HUES64 (cell line): Measurements from ENCODE around the gene NPHP1.

Experiments used
- H3K27ac ChIP-seq: 2 replicates; pipeline ENCODE4 v1.7.0; 2013; ENCODE audit warnings: low read depth, low read length, inconsistent platforms
- H3K27me3 ChIP-seq: 2 replicates; pipeline ENCODE4 v1.6.1; 2013; ENCODE audit warnings: mild to moderate bottlenecking, low read length; ENCODE audit not compliant: insufficient read depth
- H3K36me3 ChIP-seq: 2 replicates; pipeline ENCODE4 v1.6.1; 2013; ENCODE audit warnings: mild to moderate bottlenecking, low read length; ENCODE audit not compliant: insufficient read depth
- H3K4me1 ChIP-seq: 2 replicates; pipeline ENCODE4 v1.6.1; 2013; ENCODE audit warnings: mild to moderate bottlenecking, low read length, moderate library complexity; ENCODE audit not compliant: insufficient read depth
- H3K4me3 ChIP-seq: 2 replicates; pipeline ENCODE4 v1.5.1; 2013; ENCODE audit warnings: mild to moderate bottlenecking, low read length, moderate library complexity
- H3K9ac ChIP-seq: 2 replicates; pipeline ENCODE4 v1.6.1; 2013; ENCODE audit warnings: mild to moderate bottlenecking, low read depth, low read length
- H3K9me3 ChIP-seq: 2 replicates; pipeline ENCODE4 v1.6.1; 2013; ENCODE audit warnings: low read depth, low read length; ENCODE audit not compliant: insufficient read depth
- WGBS: fragments of 150-250, 120-280 bp; methylation state at CpG from one replicate; pipeline ENCODE4 v1.1.7; 2013; ENCODE audit warnings: missing lambda C conversion rate; 5-methylcytosine and 5-hydroxymethylcytosine counted together

NPHP1 gene

GRCh38 chr2:110152943-110153342 is 51.9 kb downstream of the NPHP1 start:
- no peaks in the 10 kb centered on the region for H3K4me1 ChIP-seq
- H3K36me3 ChIP-seq: no peaks in the 10 kb centered on the region; the same call in 1 of the 2 replicates
- no peaks in the 10 kb centered on the region for H3K27me3 ChIP-seq
- WGBS: 85% methylated on average over 3 of the region's 3 CpGs
- H3K9ac ChIP-seq: no peak overlapping the region
- no peak overlapping the region for H3K27ac ChIP-seq
- peaks cover 19% of the 10 kb centered on the region for H3K9me3 ChIP-seq
- H3K4me3 ChIP-seq: no peak overlapping the region

GRCh38 chr2:110149330-110150220 is 55.2 kb downstream of the NPHP1 start:
- no peak overlapping the region for H3K9ac ChIP-seq
- H3K27ac ChIP-seq: no peak overlapping the region
- H3K9me3 ChIP-seq: peaks cover 9% of the 10 kb centered on the region
- H3K27me3 ChIP-seq: no peaks in the 10 kb centered on the region
- H3K4me1 ChIP-seq: no peaks in the 10 kb centered on the region
- no peak overlapping the region for H3K4me3 ChIP-seq
- H3K36me3 ChIP-seq: no peaks in the 10 kb centered on the region
- WGBS: 77% methylated on average over 4 of the region's 6 CpGs

- no peaks in the 10 kb centered on the region for H3K4me1 ChIP-seq
- H3K27ac ChIP-seq: no peak overlapping the region
- no peaks in the 10 kb centered on the region for H3K27me3 ChIP-seq
- H3K9me3 ChIP-seq: 0 out of 2 replicates have a peak, but pooled peaks cover 6% of the 10 kb centered on the region
- no peaks in the 10 kb centered on the region for H3K36me3 ChIP-seq
- H3K9ac ChIP-seq: no peak overlapping the region
- 96% methylated on average over 2 of the region's 2 CpGs for WGBS
- H3K4me3 ChIP-seq: no peak overlapping the region
Measured at GRCh38 chr2:110146945-110147332, 57.9 kb downstream of the NPHP1 start.

GRCh38 chr2:110146183-110146944 is 58.4 kb downstream of the NPHP1 start:
- Histone ChIP-seq H3K9me3 (0 out of 2 replicates have a peak, but pooled peaks cover 6% of the 10 kb centered on the region), H3K27me3 (no peaks in the 10 kb centered on the region), H3K4me3 (no peak overlapping the region), H3K4me1 (no peaks in the 10 kb centered on the region), H3K9ac (no peak overlapping the region), H3K27ac (no peak overlapping the region), H3K36me3 (no peaks in the 10 kb centered on the region)
- 97% methylated on average over 2 of the region's 2 CpGs for WGBS

- Histone ChIP-seq H3K4me1 (no peaks in the 10 kb centered on the region; the same call in 1 of the 2 replicates), H3K36me3 (no peaks in the 10 kb centered on the region), H3K27ac (no peak overlapping the region), H3K4me3 (no peak overlapping the region), H3K9me3 (0 out of 2 replicates have a peak, but pooled peaks cover 6% of the 10 kb centered on the region), H3K9ac (no peak overlapping the region), H3K27me3 (no peaks in the 10 kb centered on the region)
Measured at GRCh38 chr2:110143982-110144381, 60.8 kb downstream of the NPHP1 start.

GRCh38 chr2:110140401-110140800 is 64.4 kb downstream of the NPHP1 start:
- no peaks in the 10 kb centered on the region for H3K9me3 ChIP-seq

GRCh38 chr2:110134025-110134424 is 70.8 kb downstream of the NPHP1 start:
- Histone ChIP-seq H3K4me3 (no peak overlapping the region), H3K4me1 (no peaks in the 10 kb centered on the region), H3K27ac (no peak overlapping the region), H3K9ac (no peak overlapping the region), H3K36me3 (no peaks in the 10 kb centered on the region), H3K27me3 (no peaks in the 10 kb centered on the region), H3K9me3 (no peaks in the 10 kb centered on the region)

More at GRCh38 chr2:110140401-110140800, 64.4 kb downstream of the NPHP1 start:
- Histone ChIP-seq H3K27ac (no peak overlapping the region), H3K9ac (no peak overlapping the region), H3K4me3 (no peak overlapping the region), H3K36me3 (no peaks in the 10 kb centered on the region), H3K4me1 (no peaks in the 10 kb centered on the region; the same call in 1 of the 2 replicates), H3K27me3 (no peaks in the 10 kb centered on the region)
- 100% methylated on average over 1 of the region's 1 CpG for WGBS

- WGBS: 88% methylated on average over 2 of the region's 2 CpGs
- no peak overlapping the region for H3K27ac ChIP-seq
- no peaks in the 10 kb centered on the region for H3K36me3 ChIP-seq
- no peak overlapping the region for H3K4me3 ChIP-seq
- no peaks in the 10 kb centered on the region for H3K4me1 ChIP-seq
- no peak overlapping the region for H3K9ac ChIP-seq
- no peaks in the 10 kb centered on the region for H3K9me3 ChIP-seq
- no peaks in the 10 kb centered on the region for H3K27me3 ChIP-seq
Measured at GRCh38 chr2:110131166-110131565, 73.6 kb downstream of the NPHP1 start.

- Histone ChIP-seq H3K9ac (no peak overlapping the region), H3K36me3 (no peaks in the 10 kb centered on the region), H3K27me3 (no peaks in the 10 kb centered on the region), H3K4me3 (no peak overlapping the region), H3K9me3 (no peaks in the 10 kb centered on the region), H3K27ac (no peak overlapping the region), H3K4me1 (no peaks in the 10 kb centered on the region)
- WGBS: 100% methylated on average over 1 of the region's 2 CpGs
Measured at GRCh38 chr2:110130757-110131156, 74.1 kb downstream of the NPHP1 start.

GRCh38 chr2:110126906-110127305 is 77.9 kb downstream of the NPHP1 start:
- Histone ChIP-seq H3K27ac (no peak overlapping the region), H3K36me3 (no peaks in the 10 kb centered on the region), H3K4me1 (no peaks in the 10 kb centered on the region), H3K9ac (no peak overlapping the region), H3K4me3 (no peak overlapping the region), H3K27me3 (no peaks in the 10 kb centered on the region), H3K9me3 (no peaks in the 10 kb centered on the region)
- WGBS: 89% methylated on average over 2 of the region's 2 CpGs

- Histone ChIP-seq H3K36me3 (no peaks in the 10 kb centered on the region), H3K27ac (no peak overlapping the region), H3K27me3 (no peaks in the 10 kb centered on the region), H3K9me3 (no peaks in the 10 kb centered on the region), H3K4me3 (no peak overlapping the region), H3K9ac (no peak overlapping the region), H3K4me1 (no peaks in the 10 kb centered on the region)
- WGBS: 94% methylated on average over 4 of the region's 4 CpGs
Measured at GRCh38 chr2:110126086-110126773, 78.6 kb downstream of the NPHP1 start.
